B cell (primary cell): ENCODE data around the gene ADAMTSL1. TPM values are rescaled to one million over a fixed set of nuclear protein-coding genes. Genes with fewer than 3 reads are reported as not detected.

Source experiments
- ATAC-seq: fragments of 200-7000 bp; cut with Tn5 transposase; one replicate; pipeline ENCODE4 v1.10.0; 2021; ENCODE audit warnings: low read depth, mild to moderate bottlenecking, moderate number of reproducible peaks, moderate library complexity
- CTCF ChIA-PET: fragments of 350-600 bp; sonication (Branson Sonifier 250); formaldehyde crosslinking; loops from one replicate; lab custom pipeline; 2021; ENCODE audit warnings: antibody characterized with exemption, inconsistent platforms; lab: Charles Lee
- POLR2A ChIA-PET: fragments of 350-600 bp; sonication (Branson Sonifier 250); formaldehyde crosslinking; loops from one replicate; lab custom pipeline; 2021; ENCODE audit warnings: antibody characterized with exemption; lab: Charles Lee
- DNase-seq: peaks from one replicate; pipeline ENCODE4 v3.0.0; 2013
- H2AFZ ChIP-seq: 2 replicates; pipeline ENCODE4 v1.6.1; 2012; ENCODE audit warnings: mild to moderate bottlenecking, low read depth, low read length; ENCODE audit not compliant: insufficient read depth, poor library complexity, severe bottlenecking
- H3K27ac ChIP-seq, 2 donors: 1 replicate in 1 of 2; 2 replicates in 1 of 2; pipeline ENCODE4 v1.5.1; 2012 to 2013; ENCODE audit warnings: low read length in 2 of 2, mild to moderate bottlenecking in 2 of 2, moderate library complexity in 1 of 2
- H3K27me3 ChIP-seq, 4 experiments: fragments of 200-600 bp in 1 of 4; sonication (generic) in 1 of 4; replicated peaks in 1 of 4; 1 replicate in 2 of 4; 2 replicates in 2 of 4; pipeline versions ENCODE4 v1.6.1 to v1.7.0; 2013 to 2016; ENCODE audit warnings: low read length in 3 of 4, mild to moderate bottlenecking in 2 of 4, mixed read lengths in 1 of 4, moderate library complexity in 1 of 4; ENCODE audit not compliant: insufficient read depth in 4 of 4, control insufficient read depth in 3 of 4; ENCODE audit errors: control extremely low read depth in 1 of 4
- H3K36me3 ChIP-seq, 2 experiments: replicated peaks in 1 of 2; 1 replicate in 1 of 2; 2 replicates in 1 of 2; pipeline versions ENCODE4 v1.6.1 to v1.7.1; 2013; ENCODE audit warnings: low read length in 1 of 2; ENCODE audit not compliant: insufficient read depth in 2 of 2, control insufficient read depth in 1 of 2; ENCODE audit errors: control extremely low read depth in 1 of 2, extremely low read depth in 1 of 2
- H3K4me1 ChIP-seq, 2 donors: fragments of 200-600 bp in 1 of 2; sonication (generic) in 1 of 2; 1 replicate in 1 of 2; 2 replicates in 1 of 2; pipeline versions ENCODE4 v1.5.1 to v1.6.1; 2013 to 2017; ENCODE audit warnings: low read length in 2 of 2; ENCODE audit not compliant: control insufficient read depth in 2 of 2, insufficient read depth in 2 of 2
- H3K4me2 ChIP-seq: replicated peaks from 2 replicates; pipeline ENCODE3; 2012; ENCODE audit warnings: mild to moderate bottlenecking, low read depth, low read length; ENCODE audit not compliant: poor library complexity, severe bottlenecking
- H3K4me3 ChIP-seq, 5 experiments: fragments of 200-600 bp in 1 of 5; sonication (generic) in 1 of 5; 1 replicate in 3 of 5; 2 replicates in 2 of 5; pipeline versions ENCODE4 v1.5.1 to v1.7.0; 2011 to 2016; ENCODE audit warnings: low read length in 4 of 5, mild to moderate bottlenecking in 4 of 5, low read depth in 2 of 5, control low read depth in 1 of 5, moderate library complexity in 1 of 5; ENCODE audit not compliant: insufficient read depth in 1 of 5; ENCODE audit errors: control extremely low read depth in 1 of 5, extremely low read depth in 1 of 5
- H3K79me2 ChIP-seq: fragments of 200-600 bp; sonication (generic); one replicate; pipeline ENCODE4 v1.6.0; 2016; ENCODE audit warnings: low read length; ENCODE audit not compliant: control insufficient read depth, insufficient read depth
- H3K9ac ChIP-seq: fragments of 200-600 bp; sonication (generic); 2 replicates; pipeline ENCODE4 v1.6.1; 2017; ENCODE audit warnings: mild to moderate bottlenecking, low read length, moderate library complexity
- H3K9me3 ChIP-seq, 3 donors: one replicate each; pipeline versions ENCODE4 v1.6.1 to v1.7.1; 2013; ENCODE audit warnings: low read length in 2 of 3; ENCODE audit not compliant: control insufficient read depth in 2 of 3, insufficient read depth in 1 of 3; ENCODE audit errors: control extremely low read depth in 1 of 3
- H4K20me1 ChIP-seq: 2 replicates; pipeline ENCODE4 v1.6.0; 2012; ENCODE audit warnings: mild to moderate bottlenecking, low read length; ENCODE audit not compliant: insufficient read depth, control insufficient read depth, poor library complexity, severe bottlenecking
- H3K27ac Mint-ChIP-seq: one replicate; pipeline ENCODE4 v1.8.0; 2021; ENCODE audit warnings: mixed read lengths
- H3K27me3 Mint-ChIP-seq: one replicate; pipeline ENCODE4 v1.8.0; 2021; ENCODE audit warnings: mixed read lengths
- H3K4me1 Mint-ChIP-seq: one replicate; pipeline ENCODE4 v1.8.0; 2021; ENCODE audit warnings: mixed read lengths
- H3K4me3 Mint-ChIP-seq: one replicate; pipeline ENCODE4 v1.8.0; 2021; ENCODE audit warnings: mixed read lengths
- H3K9me3 Mint-ChIP-seq: one replicate; pipeline ENCODE4 v1.8.0; 2022; ENCODE audit warnings: mixed read lengths; ENCODE audit not compliant: insufficient read depth
- EZH2 ChIP-seq: IDR thresholded peaks from 2 replicates; pipeline ENCODE4 v1.6.1; 2012; ENCODE audit warnings: borderline replicate concordance, low read depth, mild to moderate bottlenecking, moderate library complexity, low read length; ENCODE audit not compliant: insufficient read depth, poor library complexity, severe bottlenecking
- WGBS: methylation state at CpG from one replicate; pipeline ENCODE4 v1.1.5; 2013; ENCODE audit warnings: missing lambda C conversion rate; ENCODE audit not compliant: insufficient coverage; 5-methylcytosine and 5-hydroxymethylcytosine counted together
- intact Hi-C: fragments of 100-400 bp; cut with micrococcal nuclease; formaldehyde crosslinking; loops from one replicate; pipeline ENCODE4 v1.10.0; 2022
- polyA plus RNA-seq: library from polyadenylated mRNA; depleted of rRNA; stranded (reverse); fragments of >200 nt; gene quantifications from 2 replicates; pipeline ENCODE4 v1.2.3, GENCODE V29; 2012
- total RNA-seq, 2 donors: library from RNA; stranded (reverse); fragments of 120-200 nt in 1 of 2; gene quantifications; 1 replicate in 1 of 2; 2 replicates in 1 of 2; pipeline versions ENCODE4 v1.2.3 to v1.2.4, GENCODE V29; 2013 to 2022
- TF ChIP-seq, protein P1 (sequence below): fragments of 200-600 bp; IDR thresholded peaks from one replicate; pipeline ENCODE4 v1.8.0; 2022; ENCODE audit warnings: antibody characterized with exemption, mild to moderate bottlenecking

ADAMTSL1 gene
- total and polyA plus RNA-seq, 2 donors (not counting 1 experiment from before 2014, with no cell fraction given) = not detected

- no peaks in the 10 kb centered on the region for H3K27me3 ChIP-seq
- no peak overlapping the region for H2AFZ ChIP-seq
- WGBS = 88% methylated on average over 5 of the region's 5 CpGs
- DNase-seq (no peak), ATAC-seq (no peak)
- CTCF ChIA-PET = no interaction called here
- intact Hi-C loops = no loop called here
- no peak overlapping the region for H3K4me3 Mint-ChIP-seq
- POLR2A ChIA-PET = no interaction called here
- H3K27me3 Mint-ChIP-seq = no peaks in the 10 kb centered on the region
- TF ChIP-seq EZH2 = no peak
- TF ChIP-seq, protein P1, sequence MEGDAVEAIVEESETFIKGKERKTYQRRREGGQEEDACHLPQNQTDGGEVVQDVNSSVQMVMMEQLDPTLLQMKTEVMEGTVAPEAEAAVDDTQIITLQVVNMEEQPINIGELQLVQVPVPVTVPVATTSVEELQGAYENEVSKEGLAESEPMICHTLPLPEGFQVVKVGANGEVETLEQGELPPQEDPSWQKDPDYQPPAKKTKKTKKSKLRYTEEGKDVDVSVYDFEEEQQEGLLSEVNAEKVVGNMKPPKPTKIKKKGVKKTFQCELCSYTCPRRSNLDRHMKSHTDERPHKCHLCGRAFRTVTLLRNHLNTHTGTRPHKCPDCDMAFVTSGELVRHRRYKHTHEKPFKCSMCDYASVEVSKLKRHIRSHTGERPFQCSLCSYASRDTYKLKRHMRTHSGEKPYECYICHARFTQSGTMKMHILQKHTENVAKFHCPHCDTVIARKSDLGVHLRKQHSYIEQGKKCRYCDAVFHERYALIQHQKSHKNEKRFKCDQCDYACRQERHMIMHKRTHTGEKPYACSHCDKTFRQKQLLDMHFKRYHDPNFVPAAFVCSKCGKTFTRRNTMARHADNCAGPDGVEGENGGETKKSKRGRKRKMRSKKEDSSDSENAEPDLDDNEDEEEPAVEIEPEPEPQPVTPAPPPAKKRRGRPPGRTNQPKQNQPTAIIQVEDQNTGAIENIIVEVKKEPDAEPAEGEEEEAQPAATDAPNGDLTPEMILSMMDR = no peak
- no peak overlapping the region for H3K9ac ChIP-seq
- H3K4me3 ChIP-seq = no peak overlapping the region
- H3K27ac ChIP-seq = no peak overlapping the region
- H3K4me1 ChIP-seq = no peaks in the 10 kb centered on the region
- H3K27ac Mint-ChIP-seq = no peak overlapping the region
- no peaks in the 10 kb centered on the region for H3K9me3 ChIP-seq
- H3K36me3 ChIP-seq = no peaks in the 10 kb centered on the region
- no peaks in the 10 kb centered on the region for H3K79me2 ChIP-seq
- no peaks in the 10 kb centered on the region for H3K4me1 Mint-ChIP-seq
- peaks cover 4% of the 10 kb centered on the region for H3K9me3 Mint-ChIP-seq
- H3K4me2 ChIP-seq = no peak overlapping the region
- H4K20me1 ChIP-seq = no peaks in the 10 kb centered on the region
Measured at GRCh38 chr9:18798508-18799290, 324.7 kb downstream of the ADAMTSL1 start.

GRCh38 chr9:18799428-18799827 is 325.5 kb downstream of the ADAMTSL1 start:
- Histone ChIP-seq H3K4me1 (no peaks in the 10 kb centered on the region), H3K79me2 (no peaks in the 10 kb centered on the region), H3K27me3 (no peaks in the 10 kb centered on the region), H3K4me2 (no peak overlapping the region), H2AFZ (no peak overlapping the region), H3K9me3 (no peaks in the 10 kb centered on the region), H3K27ac (no peak overlapping the region), H3K4me3 (no peak overlapping the region), H3K9ac (no peak overlapping the region), H3K36me3 (no peaks in the 10 kb centered on the region), H4K20me1 (no peaks in the 10 kb centered on the region)
- no peak overlapping the region for H3K27ac Mint-ChIP-seq
- TF ChIP-seq EZH2 = no peak
- TF ChIP-seq, protein P1 = no peak
- peaks cover 4% of the 10 kb centered on the region for H3K9me3 Mint-ChIP-seq
- no peaks in the 10 kb centered on the region for H3K27me3 Mint-ChIP-seq
- no peak for ATAC-seq
- CTCF ChIA-PET = no interaction called here
- no peak for DNase-seq
- 100% methylated on average over 2 of the region's 2 CpGs for WGBS
- intact Hi-C loops = no loop called here
- no peak overlapping the region for H3K4me3 Mint-ChIP-seq
- H3K4me1 Mint-ChIP-seq = no peaks in the 10 kb centered on the region
- POLR2A ChIA-PET = no interaction called here
